Activated CD4-positive, CD25-positive, alpha-beta regulatory T cell (primary cell): Measurements from ENCODE around the gene TMEM178B.
"Not testable (repeated sequence)": the region's sequence is repeated elsewhere in the genome, so short reads cannot be mapped to it uniquely, and the experiment has no call there.

Experiments
- DNase-seq, 4 experiments: peaks; one replicate each; lab custom pipeline; 2025; lab: John Stamatoyannopoulos, UW

Gene TMEM178B

GRCh38 chr7:141185369-141185967 lies 111.6 kb downstream of the TMEM178B start:
- no peak for DNase-seq

- no peak for DNase-seq
Measured at GRCh38 chr7:141189231-141189630, 115.4 kb downstream of the TMEM178B start.

GRCh38 chr7:141190495-141190894 lies 116.6 kb downstream of the TMEM178B start:
- no peak for DNase-seq

GRCh38 chr7:141191277-141191676 lies 117.4 kb downstream of the TMEM178B start:
- DNase-seq = no peak

- DNase-seq = no peak
Measured at GRCh38 chr7:141193066-141193465, 119.2 kb downstream of the TMEM178B start.

- DNase-seq = not testable (repeated sequence)
Measured at GRCh38 chr7:141195722-141196121, 121.9 kb downstream of the TMEM178B start.

GRCh38 chr7:141198194-141198958 lies 124.5 kb downstream of the TMEM178B start:
- no peak for DNase-seq

GRCh38 chr7:141200191-141201108 lies 126.6 kb downstream of the TMEM178B start:
- no peak for DNase-seq

GRCh38 chr7:141201145-141201885 lies 127.5 kb downstream of the TMEM178B start:
- no peak for DNase-seq

- DNase-seq = no peak
Measured at GRCh38 chr7:141202535-141202934, 128.7 kb downstream of the TMEM178B start.

- DNase-seq = no peak
Measured at GRCh38 chr7:141203177-141203576, 129.3 kb downstream of the TMEM178B start.

- DNase-seq = no peak
Measured at GRCh38 chr7:141203586-141203985, 129.7 kb downstream of the TMEM178B start.

- no peak for DNase-seq
Measured at GRCh38 chr7:141207661-141208060, 133.8 kb downstream of the TMEM178B start.

- DNase-seq = no peak
Measured at GRCh38 chr7:141208539-141208938, 134.7 kb downstream of the TMEM178B start.

- DNase-seq = no peak
Measured at GRCh38 chr7:141209454-141209853, 135.6 kb downstream of the TMEM178B start.

GRCh38 chr7:141210862-141211261 lies 137.0 kb downstream of the TMEM178B start:
- no peak for DNase-seq

- DNase-seq = no peak
Measured at GRCh38 chr7:141213226-141213625, 139.4 kb downstream of the TMEM178B start.

- no peak for DNase-seq
Measured at GRCh38 chr7:141217938-141218337, 144.1 kb downstream of the TMEM178B start.

GRCh38 chr7:141218941-141219340 lies 145.1 kb downstream of the TMEM178B start:
- DNase-seq = no peak

GRCh38 chr7:141220263-141220880 lies 146.5 kb downstream of the TMEM178B start:
- no peak for DNase-seq

GRCh38 chr7:141221007-141221612 lies 147.2 kb downstream of the TMEM178B start:
- no peak for DNase-seq
